ENCODE data around the gene PCAT6.

The PCAT6 gene

GRCh38 chr1:202806845-202807450, 3.8 kb upstream of the PCAT6 start:
- WGBS (ENCODE audit: insufficient coverage): 0% methylated on average over 38 of the region's 51 CpGs
- CTCF ChIA-PET: no interaction called here
- H3K27ac ChIP-seq (ENCODE audit: insufficient read depth in 1 of 2, low read depth in 1 of 2, low read length in 2 of 2, poor library complexity in 1 of 2, severe bottlenecking in 2 of 2): peak overlapping the region; percentile 88 to 96
- no peaks in the 10 kb centered on the region for H3K36me3 ChIP-seq (ENCODE audit: control insufficient read depth in 4 of 4, insufficient read depth in 4 of 4, low read length in 3 of 4)
- H3K27me3 ChIP-seq (replicated peaks in 2 of 5; ENCODE audit: control insufficient read depth in 4 of 5, insufficient read depth in 5 of 5, low read length in 4 of 5): peaks cover 0 to 2% (median 0%) of the 10 kb centered on the region in 5 experiments
- peak overlapping the region; percentile 56 to 98 (median 86) for H3K4me3 ChIP-seq (ENCODE audit: control insufficient read depth in 1 of 7, extremely low read depth in 1 of 7, insufficient read depth in 4 of 7, low read depth in 2 of 7, low read length in 6 of 7)
- peak in 2 of 3 donors; percentile 26 to 47 for DNase-seq
- POLR2A ChIA-PET: interaction anchor here (1.7 kb wide), 1 partner anchor 15 kb away, joined by 5 read pairs; no protein-coding TSS in a partner anchor
- no peaks in the 10 kb centered on the region for H3K9me3 ChIP-seq (ENCODE audit: control extremely low read depth in 1 of 5, control insufficient read depth in 4 of 5, insufficient read depth in 2 of 5, low read depth in 1 of 5, low read length in 4 of 5)
- H3K4me1 ChIP-seq (ENCODE audit: control extremely low read depth in 1 of 4, control insufficient read depth in 4 of 4, insufficient read depth in 4 of 4, low read length in 3 of 4): peaks cover 19 to 70% (median 42%) of the 10 kb centered on the region in 4 experiments

- peaks cover 0 to 4% (median 0%) of the 10 kb centered on the region in 5 experiments for H3K27me3 ChIP-seq (replicated peaks in 2 of 5; ENCODE audit: control insufficient read depth in 4 of 5, insufficient read depth in 5 of 5, low read length in 4 of 5)
- no peaks in the 10 kb centered on the region for H3K9me3 ChIP-seq (ENCODE audit: control extremely low read depth in 1 of 5, control insufficient read depth in 4 of 5, insufficient read depth in 2 of 5, low read depth in 1 of 5, low read length in 4 of 5)
- peak overlapping the region; percentile 88 to 96 for H3K27ac ChIP-seq (ENCODE audit: insufficient read depth in 1 of 2, low read depth in 1 of 2, low read length in 2 of 2, poor library complexity in 1 of 2, severe bottlenecking in 2 of 2)
- WGBS (ENCODE audit: insufficient coverage): 0% methylated on average over 24 of the region's 45 CpGs
- POLR2A ChIA-PET: interaction anchor here (0.7 to 1.7 kb wide), 4 partner anchors 12 to 28 kb away, joined by 3 to 6 read pairs (median 4); no protein-coding TSS in a partner anchor
- peak; percentile 49 to 68 (median 63) for DNase-seq
- CTCF ChIA-PET: no interaction called here
- peak overlapping the region; percentile 81 to 98 (median 89) for H3K4me3 ChIP-seq (ENCODE audit: control insufficient read depth in 1 of 7, extremely low read depth in 1 of 7, insufficient read depth in 4 of 7, low read depth in 2 of 7, low read length in 6 of 7)
- H3K4me1 ChIP-seq (ENCODE audit: control extremely low read depth in 1 of 4, control insufficient read depth in 4 of 4, insufficient read depth in 4 of 4, low read length in 3 of 4): peaks cover 19 to 68% (median 42%) of the 10 kb centered on the region in 4 experiments
- H3K36me3 ChIP-seq (ENCODE audit: control insufficient read depth in 4 of 4, insufficient read depth in 4 of 4, low read length in 3 of 4): no peaks in the 10 kb centered on the region
Measured at GRCh38 chr1:202807451-202807925, 3.3 kb upstream of the PCAT6 start.

- Histone ChIP-seq H3K27me3 (replicated peaks in 2 of 5; ENCODE audit: control insufficient read depth in 4 of 5, insufficient read depth in 5 of 5, low read length in 4 of 5) (peaks cover 0 to 4% (median 0%) of the 10 kb centered on the region in 5 experiments), H3K4me3 (ENCODE audit: control insufficient read depth in 1 of 7, extremely low read depth in 1 of 7, insufficient read depth in 4 of 7, low read depth in 2 of 7, low read length in 6 of 7) (peak within 1 kb of the TSS; percentile 81 to 98 (median 89)), H3K9me3 (ENCODE audit: control extremely low read depth in 1 of 5, control insufficient read depth in 4 of 5, insufficient read depth in 2 of 5, low read depth in 1 of 5, low read length in 4 of 5) (no peaks in the 10 kb centered on the region), H3K36me3 (ENCODE audit: control insufficient read depth in 4 of 4, insufficient read depth in 4 of 4, low read length in 3 of 4) (no peaks in the 10 kb centered on the region), H3K4me1 (ENCODE audit: control extremely low read depth in 1 of 4, control insufficient read depth in 4 of 4, insufficient read depth in 4 of 4, low read length in 3 of 4) (peaks cover 17 to 61% (median 40%) of the 10 kb centered on the region in 4 experiments), H3K27ac (ENCODE audit: insufficient read depth in 1 of 2, low read depth in 1 of 2, low read length in 2 of 2, poor library complexity in 1 of 2, severe bottlenecking in 2 of 2) (peak within 1 kb of the TSS; percentile 88 to 96)
- ChIA-PET POLR2A (interaction anchor here (0.5 to 1.7 kb wide), 6 partner anchors 12 to 27 kb away, joined by 3 to 6 read pairs (median 4); no protein-coding TSS in a partner anchor), CTCF (no interaction called here)
- 0% methylated on average over 50 of the region's 84 CpGs for WGBS (ENCODE audit: insufficient coverage)
- DNase-seq: peak; percentile 62 to 76 (median 70)
Measured at GRCh38 chr1:202807926-202808757, 2.6 kb upstream of the PCAT6 start, which contains the start of gene KDM5B. KDM5B (minus strand) TSS chr1:202808421; CDS start chr1:202808305, 116 bp downstream.

- WGBS (ENCODE audit: insufficient coverage): 87% methylated on average over 13 of the region's 15 CpGs
- H3K9me3 ChIP-seq (ENCODE audit: control extremely low read depth in 1 of 5, control insufficient read depth in 4 of 5, insufficient read depth in 2 of 5, low read depth in 1 of 5, low read length in 4 of 5): no peaks in the 10 kb centered on the region
- DNase-seq: peak in 1 of 3 donors; percentile 13
- H3K27me3 ChIP-seq (replicated peaks in 2 of 5; ENCODE audit: control insufficient read depth in 4 of 5, insufficient read depth in 5 of 5, low read length in 4 of 5): peaks cover 0 to 4% (median 0%) of the 10 kb centered on the region in 5 experiments
- no peaks in the 10 kb centered on the region for H3K36me3 ChIP-seq (ENCODE audit: control insufficient read depth in 4 of 4, insufficient read depth in 4 of 4, low read length in 3 of 4)
- peak overlapping the region in 1 of 2 experiments; percentile 79 for H3K27ac ChIP-seq (ENCODE audit: insufficient read depth in 1 of 2, low read depth in 1 of 2, low read length in 2 of 2, poor library complexity in 1 of 2, severe bottlenecking in 2 of 2)
- peak overlapping the region in 3 of 7 experiments; percentile 80 to 89 (median 86) for H3K4me3 ChIP-seq (ENCODE audit: control insufficient read depth in 1 of 7, extremely low read depth in 1 of 7, insufficient read depth in 4 of 7, low read depth in 2 of 7, low read length in 6 of 7)
- ChIA-PET CTCF (interaction anchor here (1.0 to 5.2 kb wide), 5 partner anchors 11 to 48 kb away, joined by 3 to 24 read pairs (median 4); no protein-coding TSS in a partner anchor), POLR2A (no interaction called here)
- peaks cover 11 to 46% (median 27%) of the 10 kb centered on the region in 4 experiments for H3K4me1 ChIP-seq (ENCODE audit: control extremely low read depth in 1 of 4, control insufficient read depth in 4 of 4, insufficient read depth in 4 of 4, low read length in 3 of 4)
Measured at GRCh38 chr1:202809597-202810159, 1.1 kb upstream of the PCAT6 start.

- Histone ChIP-seq H3K36me3 (ENCODE audit: control insufficient read depth in 4 of 4, insufficient read depth in 4 of 4, low read length in 3 of 4) (no peaks in the 10 kb centered on the region), H3K27ac (ENCODE audit: insufficient read depth in 1 of 2, low read depth in 1 of 2, low read length in 2 of 2, poor library complexity in 1 of 2, severe bottlenecking in 2 of 2) (peak overlapping the region in 1 of 2 experiments; percentile 79), H3K4me3 (ENCODE audit: control insufficient read depth in 1 of 7, extremely low read depth in 1 of 7, insufficient read depth in 4 of 7, low read depth in 2 of 7, low read length in 6 of 7) (peak overlapping the region; percentile 73 to 90 (median 85)), H3K4me1 (ENCODE audit: control extremely low read depth in 1 of 4, control insufficient read depth in 4 of 4, insufficient read depth in 4 of 4, low read length in 3 of 4) (peaks cover 9 to 41% (median 24%) of the 10 kb centered on the region in 4 experiments), H3K27me3 (replicated peaks in 2 of 5; ENCODE audit: control insufficient read depth in 4 of 5, insufficient read depth in 5 of 5, low read length in 4 of 5) (peaks cover 0 to 4% (median 0%) of the 10 kb centered on the region in 5 experiments), H3K9me3 (ENCODE audit: control extremely low read depth in 1 of 5, control insufficient read depth in 4 of 5, insufficient read depth in 2 of 5, low read depth in 1 of 5, low read length in 4 of 5) (no peaks in the 10 kb centered on the region)
- 16% methylated on average over 7 of the region's 13 CpGs for WGBS (ENCODE audit: insufficient coverage)
- ChIA-PET CTCF (interaction anchor here (1.0 to 5.2 kb wide), 5 partner anchors 10 to 48 kb away, joined by 3 to 24 read pairs (median 4); no protein-coding TSS in a partner anchor), POLR2A (interaction anchor here (1.0 kb wide), 2 partner anchors 30 to 158 kb away, joined by 3 read pairs; no protein-coding TSS in a partner anchor)
- DNase-seq: peak in 2 of 3 donors; percentile 30 to 45
Measured at GRCh38 chr1:202810193-202810614, 550 bp upstream of the PCAT6 start.

All from common myeloid progenitor, CD34-positive (primary cell).